AG09319 (cell line): ENCODE data around the gene FOXL1.

Experiments
- DNase-seq: peaks from one replicate; pipeline ENCODE4 v3.0.0-alpha.2; 2010; ENCODE audit warnings: low read depth; ENCODE audit errors: extremely low read depth
- CTCF ChIP-seq: IDR thresholded peaks from 2 replicates; pipeline ENCODE4 v1.5.1; 2011; ENCODE audit warnings: low read depth, mild to moderate bottlenecking, inconsistent platforms, low read length, moderate library complexity

The FOXL1 gene

GRCh38 chr16:86631444-86631843 is 53.1 kb downstream of the FOXL1 start:
- no peak for DNase-seq
- TF ChIP-seq CTCF, result no peak
